GM18526 (cell line): ENCODE measurements around the gene BCR.

Source experiments
- POLR2A ChIP-seq: IDR thresholded peaks from 3 replicates; pipeline ENCODE4 v1.6.1; 2011; ENCODE audit not compliant: insufficient read length; ENCODE audit errors: extremely low read depth

BCR gene

GRCh38 chr22:23236026-23236425 lies 55.7 kb downstream of the BCR start:
- no peak for TF ChIP-seq POLR2A

DNA sequence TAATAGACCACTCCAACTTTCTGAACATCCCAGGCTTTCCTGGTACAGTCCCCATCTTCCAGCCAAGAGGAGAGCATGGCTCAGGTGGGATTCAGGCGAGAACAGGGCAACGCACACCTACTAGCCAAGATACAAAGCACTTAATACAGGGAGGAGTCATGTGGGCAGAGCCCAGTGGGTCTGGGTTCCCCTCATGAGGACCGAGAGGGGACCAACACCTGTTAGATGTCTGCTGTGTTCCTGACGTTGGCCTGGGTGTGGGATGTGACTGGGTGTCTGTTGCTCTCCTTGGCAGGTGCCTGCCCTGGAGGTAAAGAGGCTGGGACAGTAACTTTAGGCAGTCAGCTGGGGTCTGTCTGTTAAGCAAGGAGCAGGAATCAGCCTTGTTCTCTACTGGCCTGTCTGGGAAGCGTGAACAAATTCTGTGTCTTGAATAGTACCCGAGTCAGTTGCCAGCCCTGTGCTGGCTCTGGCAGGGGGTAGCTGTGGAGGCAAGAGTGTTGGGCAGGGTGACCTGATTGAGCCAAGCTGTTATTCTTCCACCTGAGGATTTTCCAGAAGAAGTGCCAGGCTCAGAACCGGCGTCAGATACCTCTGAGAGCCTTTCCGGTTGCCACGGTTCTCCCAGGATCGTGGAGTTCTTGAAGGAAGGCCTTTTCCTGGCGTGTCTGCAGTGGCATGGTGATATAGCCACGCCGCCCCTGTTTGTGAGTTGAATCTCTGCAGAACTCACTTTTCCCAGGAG lies 56.3 kb downstream of the BCR start:
- no peak for TF ChIP-seq POLR2A

- TF ChIP-seq POLR2A: no peak
Measured at GRCh38 chr22:23237201-23237798, 57.0 kb downstream of the BCR start.

DNA sequence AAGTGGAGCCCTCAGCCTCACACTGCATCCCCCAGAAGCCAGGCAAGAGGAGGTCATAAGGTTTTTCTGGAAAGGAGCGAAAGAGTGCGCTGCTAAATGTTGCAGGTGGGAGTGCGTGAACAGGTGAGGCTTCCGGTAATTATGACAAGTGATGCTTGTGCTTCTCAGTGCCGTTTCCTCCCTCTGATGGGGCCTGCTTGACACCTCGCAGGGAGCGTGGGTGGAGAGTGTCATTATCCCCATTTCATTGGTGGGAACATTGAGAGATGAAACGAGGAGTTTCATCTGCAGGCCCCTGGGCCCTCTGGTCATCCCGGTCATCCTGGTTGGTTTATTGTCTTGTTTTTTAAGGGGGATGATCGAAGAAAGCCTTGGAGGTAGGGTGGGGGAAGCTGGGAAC lies 57.5 kb downstream of the BCR start:
- no peak for TF ChIP-seq POLR2A

DNA sequence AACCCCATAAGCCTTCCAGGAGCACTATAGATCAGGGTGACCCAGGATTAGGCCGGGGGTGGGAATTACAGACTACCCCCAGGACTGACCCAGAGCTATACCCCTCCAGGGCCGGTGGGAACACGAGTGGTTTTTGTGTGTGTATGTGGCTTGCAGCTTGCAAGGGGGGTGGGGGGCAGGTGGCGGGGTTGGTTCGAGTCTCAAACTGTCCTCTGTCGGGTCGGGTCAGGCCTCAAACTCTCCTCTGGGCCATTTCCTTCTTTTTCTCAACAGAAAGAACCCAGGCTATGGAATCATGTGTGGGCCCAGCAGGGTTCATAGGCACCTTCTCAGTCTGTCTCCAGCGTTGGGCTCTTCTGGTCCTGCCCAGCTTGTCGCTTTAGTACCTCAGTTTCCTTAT lies 58.4 kb downstream of the BCR start:
- TF ChIP-seq POLR2A: no peak

DNA sequence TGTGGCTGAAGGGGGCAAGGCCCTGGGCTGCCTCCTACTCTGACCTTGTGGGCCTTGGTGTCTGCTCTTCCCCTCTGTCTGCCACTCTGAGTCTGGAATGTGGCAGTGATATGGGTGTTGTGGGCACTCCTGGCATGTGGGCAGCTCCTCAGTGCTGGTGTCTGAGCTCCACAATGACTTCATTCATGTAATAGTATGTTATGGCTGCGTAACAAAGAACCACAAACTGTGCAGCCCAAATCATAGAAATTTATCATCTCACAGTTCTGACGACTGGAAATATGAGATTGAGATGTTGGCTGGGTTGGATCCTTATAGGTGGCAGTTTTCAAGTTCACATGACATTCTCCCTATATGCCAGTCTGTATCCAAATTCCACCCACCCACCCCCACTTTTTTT lies 59.1 kb downstream of the BCR start:
- no peak for TF ChIP-seq POLR2A

- TF ChIP-seq POLR2A: no peak
Measured at GRCh38 chr22:23240639-23241389, 60.5 kb downstream of the BCR start.

DNA sequence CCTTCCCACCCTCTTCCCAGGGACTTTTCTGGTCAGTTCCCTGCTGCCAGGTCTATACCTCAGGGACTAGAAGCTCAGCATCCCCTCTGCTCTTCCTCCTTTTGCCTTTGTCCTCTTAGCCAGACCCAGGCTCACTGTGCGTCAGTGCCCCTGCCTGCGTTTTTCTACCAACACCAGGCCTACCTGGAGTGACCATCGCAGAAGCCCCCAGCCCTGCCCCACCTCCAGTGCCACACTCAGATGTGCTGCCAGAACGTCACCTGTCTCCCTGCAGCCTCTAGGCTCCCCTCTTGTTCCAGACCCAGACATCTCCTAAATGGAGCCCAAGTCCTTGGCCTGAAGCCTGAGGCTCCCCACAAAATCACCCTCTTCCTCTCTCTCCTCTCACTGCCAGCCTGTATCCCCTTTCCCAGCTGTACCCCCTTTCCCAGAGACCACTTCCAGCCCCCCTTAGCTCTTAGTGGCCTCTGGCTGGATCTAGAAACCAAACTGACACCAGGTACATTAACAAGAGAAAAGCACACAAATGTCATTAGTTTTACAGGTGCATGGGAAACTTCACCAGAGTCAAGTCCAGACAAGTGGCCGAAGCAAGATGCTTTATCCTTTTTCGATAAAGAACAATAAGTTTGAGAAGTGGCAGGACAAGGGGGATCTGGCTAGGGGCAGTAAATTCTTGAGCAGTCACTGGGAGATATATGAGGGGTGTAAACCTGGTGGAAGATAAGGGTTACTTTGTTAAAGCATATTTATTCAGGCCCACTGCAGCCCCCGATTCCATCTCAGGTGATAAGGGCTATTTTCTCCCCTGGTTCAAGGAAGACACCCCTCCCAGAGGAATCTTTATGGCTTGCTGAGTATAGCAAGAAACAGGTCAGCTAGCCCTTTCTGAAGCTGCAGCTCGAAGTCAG lies 61.5 kb downstream of the BCR start:
- TF ChIP-seq POLR2A: no peak

- no peak for TF ChIP-seq POLR2A
Measured at GRCh38 chr22:23242473-23243001, 62.2 kb downstream of the BCR start.

- no peak for TF ChIP-seq POLR2A
Measured at GRCh38 chr22:23243006-23243573, 62.8 kb downstream of the BCR start.

GRCh38 chr22:23243859-23244689 lies 63.8 kb downstream of the BCR start:
- TF ChIP-seq POLR2A: no peak

- no peak for TF ChIP-seq POLR2A
Measured at GRCh38 chr22:23244690-23245044, 64.4 kb downstream of the BCR start.

- TF ChIP-seq POLR2A: no peak
Measured at GRCh38 chr22:23245045-23245798, 64.9 kb downstream of the BCR start.
